ENCODE data around the gene GPC6.
A peak's percentile ranks its signal among the peaks of the same experiment; 100 is the strongest.

The GPC6 gene

DNA sequence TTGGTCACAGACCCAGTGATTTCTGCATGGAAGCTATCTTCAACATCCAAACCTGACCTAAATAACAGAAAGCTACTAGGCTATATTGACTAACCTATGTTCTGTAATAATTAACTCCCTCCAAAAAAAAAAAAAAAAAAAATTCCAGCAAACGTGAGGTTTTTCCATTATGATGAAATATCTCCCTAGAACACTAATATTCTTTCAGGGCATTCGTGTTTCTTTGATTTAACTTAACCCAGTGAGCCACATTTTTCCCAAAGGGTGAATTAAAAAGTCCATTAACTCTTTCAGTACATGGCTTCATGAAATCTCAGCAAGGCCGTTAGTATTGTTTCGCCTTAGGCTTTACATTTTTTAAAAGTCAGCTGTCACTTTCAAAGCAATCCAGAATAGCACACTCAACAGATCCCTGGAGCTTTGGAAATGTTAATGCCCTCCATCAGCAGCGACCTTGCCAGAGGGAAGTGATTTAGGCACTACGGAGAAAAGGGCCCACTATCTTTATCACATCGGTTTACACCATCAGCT, 1077.1 kb downstream of the GPC6 start:
- no peak for DNase-seq (ENCODE audit: low spot score)

- no peak for DNase-seq (ENCODE audit: low spot score)
These were observed 1078.4 kb downstream of the GPC6 start for GRCh38 chr13:94305033-94305432.

DNA sequence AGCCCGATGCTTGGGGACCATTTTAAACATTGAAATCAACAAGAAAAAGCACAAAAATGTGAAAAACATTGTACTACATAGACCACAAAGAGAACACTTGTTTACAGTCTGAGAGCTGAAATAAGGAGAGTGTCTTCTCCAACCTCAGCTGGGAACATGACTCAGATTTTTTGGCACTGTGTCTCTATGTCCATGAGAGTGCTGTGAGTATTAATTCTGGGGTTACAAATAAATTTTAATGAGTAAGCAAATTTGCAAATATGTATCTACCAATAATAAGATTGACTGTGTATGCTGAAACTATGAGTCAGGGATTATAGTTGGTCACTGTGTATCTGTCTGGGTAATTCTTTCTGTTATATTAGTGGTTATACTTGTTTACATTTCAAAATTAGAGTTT, 1078.9 kb downstream of the GPC6 start:
- peak; percentile 88 for DNase-seq (ENCODE audit: low spot score)

- peak; percentile 46 for DNase-seq (ENCODE audit: low spot score)
These were observed 1079.3 kb downstream of the GPC6 start for GRCh38 chr13:94305934-94306333.

- peak; percentile 45 for DNase-seq (ENCODE audit: low spot score)
These were observed 1082.2 kb downstream of the GPC6 start for GRCh38 chr13:94308832-94309231.

DNA sequence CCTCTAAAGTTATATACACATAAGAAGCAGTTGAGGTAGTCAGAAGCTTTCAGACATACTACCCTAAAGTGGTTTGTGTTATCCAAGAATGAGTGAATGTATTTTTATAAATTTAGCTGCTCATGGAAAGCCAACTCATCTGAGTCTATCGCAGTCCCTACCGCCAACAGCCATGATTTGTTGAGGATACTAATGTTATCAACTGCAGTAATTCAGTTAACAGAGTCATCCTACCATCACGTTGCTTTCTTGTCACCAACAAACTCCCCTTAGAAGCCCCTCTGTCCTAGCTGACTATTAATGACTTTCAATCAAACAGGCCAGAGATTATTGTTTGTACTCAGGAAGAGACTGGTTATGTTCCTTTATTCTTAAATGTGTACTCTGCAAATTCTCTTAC, 1083.0 kb downstream of the GPC6 start:
- DNase-seq (ENCODE audit: low spot score), result no peak

DNA sequence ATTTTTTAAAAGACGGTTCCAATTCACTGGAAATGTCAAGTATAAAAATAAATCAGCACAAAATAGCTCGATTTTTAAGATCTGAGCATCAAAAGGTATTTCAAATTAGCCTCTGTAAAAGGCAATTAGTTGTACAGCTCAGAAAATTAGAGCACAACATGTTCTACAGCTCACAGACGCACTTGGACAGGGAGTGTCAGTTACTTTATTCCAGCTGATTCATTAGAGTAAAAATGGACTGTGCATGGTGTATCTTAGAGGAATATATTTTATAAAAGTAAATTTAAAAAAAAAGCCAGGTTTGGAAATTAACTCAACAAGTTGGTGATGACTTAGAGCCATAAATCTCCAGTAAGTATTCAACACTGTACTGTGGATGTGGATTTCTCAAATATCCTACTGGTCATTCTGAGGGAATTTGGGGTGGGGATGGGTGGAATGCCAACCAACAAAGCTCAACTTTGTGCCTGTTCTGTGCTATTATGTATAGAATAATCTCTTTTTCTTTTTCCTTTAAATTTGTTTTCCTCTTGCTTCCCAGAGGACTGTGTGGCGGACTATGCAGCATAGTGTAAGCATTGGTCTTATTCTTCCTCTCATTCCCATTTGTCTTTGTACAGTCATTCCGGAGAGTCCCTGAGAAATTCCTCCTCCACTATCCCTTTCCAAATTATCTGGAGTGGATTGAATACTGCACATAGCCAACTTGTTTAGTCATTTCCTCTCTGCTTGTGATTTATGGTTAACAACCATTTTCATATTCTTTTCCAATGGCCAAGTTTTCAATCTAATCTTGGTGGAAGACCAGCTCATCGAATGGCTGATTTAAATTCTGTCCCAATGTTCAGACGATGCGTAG, 1083.6 kb downstream of the GPC6 start:
- peak; percentile 80 for DNase-seq (ENCODE audit: low spot score)

DNA sequence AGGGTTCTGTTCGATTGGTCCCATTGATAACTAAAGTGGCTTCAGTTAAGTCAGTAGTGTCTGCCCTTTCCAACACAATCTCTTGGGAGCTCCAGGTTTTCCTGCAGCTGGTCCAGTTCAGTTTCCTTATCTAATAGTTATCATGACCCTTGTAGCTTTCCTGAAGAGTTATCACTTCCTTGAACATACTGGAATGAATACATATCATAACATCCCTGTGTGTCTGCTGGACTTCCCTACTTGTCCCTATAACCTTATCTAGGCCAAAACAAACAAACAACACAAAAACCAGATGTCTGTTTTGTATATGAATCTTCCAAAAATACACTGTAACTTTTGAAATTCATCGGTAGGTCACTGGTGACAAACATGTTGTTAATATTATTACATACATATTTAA, 1085.3 kb downstream of the GPC6 start:
- DNase-seq (ENCODE audit: low spot score), result no peak

DNA sequence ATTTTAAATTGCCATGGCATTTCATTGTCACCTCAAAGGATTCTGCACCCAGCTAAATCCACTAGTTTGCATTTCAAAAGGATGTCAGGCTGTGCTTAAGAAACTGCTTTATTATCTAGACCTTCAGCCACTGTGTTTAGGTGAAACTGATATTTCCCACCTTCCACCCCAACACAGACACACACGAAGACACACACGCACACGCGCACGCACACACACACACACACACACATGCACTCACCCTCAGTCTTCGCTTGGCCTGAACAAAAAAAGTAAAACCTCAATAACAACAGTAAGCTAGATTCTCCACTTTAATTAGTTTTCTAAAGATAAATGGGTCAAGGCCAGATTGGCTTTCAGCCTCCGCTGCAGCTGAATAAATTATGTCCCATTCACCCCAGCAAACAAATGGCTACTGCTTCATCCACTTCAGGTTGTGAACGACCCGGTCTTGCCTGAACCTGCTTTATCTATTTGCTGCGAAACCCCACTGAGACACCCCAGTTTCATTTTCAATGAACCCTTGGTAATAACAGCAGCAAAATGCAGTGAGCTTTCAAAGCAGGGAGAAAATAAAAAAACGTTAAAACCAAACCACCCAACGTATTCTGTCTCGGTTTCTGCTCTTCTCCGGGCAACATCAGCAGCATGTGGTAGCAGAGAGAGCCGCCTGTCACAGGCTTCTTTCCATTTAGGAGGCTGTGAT, 1086.1 kb downstream of the GPC6 start:
- no peak for DNase-seq (ENCODE audit: low spot score)

DNA sequence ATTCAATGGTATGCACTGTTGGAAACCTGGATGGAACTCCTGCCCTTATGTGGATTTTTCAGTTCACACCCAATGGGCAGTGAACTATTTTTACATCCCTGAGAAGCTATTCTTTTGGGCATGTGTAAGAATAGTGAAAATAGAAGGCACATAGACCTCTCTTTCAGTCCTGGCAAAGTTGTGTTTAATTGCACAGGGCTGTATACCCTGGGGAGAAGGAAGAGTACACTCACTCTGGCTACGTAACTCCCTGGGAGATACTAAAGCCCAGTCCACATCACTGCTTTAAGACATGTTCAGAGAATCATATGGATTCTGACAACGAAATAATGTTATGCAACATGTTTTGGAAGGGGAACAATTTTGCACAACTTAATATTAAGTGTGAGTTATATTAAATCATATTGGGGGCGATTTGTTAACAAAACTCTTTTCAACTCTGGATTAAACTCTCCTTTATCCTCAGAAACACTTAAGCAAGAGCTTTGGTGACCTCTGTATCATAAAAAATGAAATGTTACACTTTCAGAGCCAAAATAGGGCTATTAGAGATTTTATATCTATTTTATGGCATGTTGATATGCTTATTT, 1086.8 kb downstream of the GPC6 start:
- no peak for DNase-seq (ENCODE audit: low spot score)

DNA sequence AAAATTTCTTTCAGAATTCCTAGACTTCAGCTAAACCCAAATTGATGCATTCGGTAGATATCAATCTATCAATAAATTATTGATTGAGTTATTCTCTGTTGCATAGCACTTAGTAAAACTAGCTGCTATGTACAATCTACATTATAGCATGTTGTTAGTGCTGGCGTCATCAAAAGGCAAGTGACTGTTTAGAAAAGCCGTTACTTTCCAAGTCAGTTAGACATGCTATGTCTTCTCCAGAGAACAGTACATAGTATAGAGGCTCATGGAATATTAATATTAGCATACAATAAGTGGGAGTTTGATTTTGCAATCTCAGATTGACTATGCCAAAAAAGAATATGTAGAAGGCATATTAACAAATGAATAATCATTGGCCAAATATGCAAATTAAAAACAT, 1087.3 kb downstream of the GPC6 start:
- DNase-seq (ENCODE audit: low spot score), result no peak

DNA sequence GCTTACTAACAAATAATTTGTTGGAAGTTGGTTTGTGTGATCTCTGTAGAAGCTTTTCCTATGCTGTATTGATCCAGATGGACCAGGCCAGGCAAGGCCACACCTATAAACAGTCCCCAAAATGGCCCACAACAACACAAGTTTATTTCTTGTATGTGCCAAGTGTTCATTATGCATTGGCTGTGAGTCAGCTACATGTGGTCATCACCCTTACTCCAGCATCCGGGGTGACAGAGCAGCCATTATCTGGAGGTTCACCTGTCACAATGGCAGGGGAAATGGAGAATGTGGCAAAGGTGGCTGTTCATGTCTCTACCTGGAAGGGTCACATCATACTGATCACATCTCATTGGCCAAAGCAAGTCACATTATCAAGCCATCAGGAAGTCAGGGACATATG, 1088.6 kb downstream of the GPC6 start:
- DNase-seq (ENCODE audit: low spot score), result peak; percentile 67

DNA sequence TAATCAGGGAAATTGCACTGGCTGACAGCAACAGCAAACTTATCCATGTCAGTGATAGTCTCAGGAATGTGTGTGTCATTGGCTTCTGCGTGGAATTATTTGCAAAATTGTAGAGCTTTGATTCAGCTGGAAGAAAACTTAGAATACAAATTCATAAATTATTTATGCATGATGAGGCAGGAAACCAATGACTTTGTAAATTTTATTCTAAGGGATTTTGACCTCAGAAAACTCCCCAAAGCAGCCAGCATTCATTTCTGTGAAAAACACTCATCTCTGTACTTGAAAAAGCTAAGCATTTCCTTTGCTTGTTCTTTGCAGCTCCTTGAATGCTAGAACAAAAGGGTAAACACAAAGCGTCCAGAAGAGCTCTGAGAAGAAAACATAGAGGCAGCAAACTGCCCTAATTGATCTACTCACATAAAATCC, 1090.5 kb downstream of the GPC6 start:
- DNase-seq (ENCODE audit: low spot score), result no peak

DNA sequence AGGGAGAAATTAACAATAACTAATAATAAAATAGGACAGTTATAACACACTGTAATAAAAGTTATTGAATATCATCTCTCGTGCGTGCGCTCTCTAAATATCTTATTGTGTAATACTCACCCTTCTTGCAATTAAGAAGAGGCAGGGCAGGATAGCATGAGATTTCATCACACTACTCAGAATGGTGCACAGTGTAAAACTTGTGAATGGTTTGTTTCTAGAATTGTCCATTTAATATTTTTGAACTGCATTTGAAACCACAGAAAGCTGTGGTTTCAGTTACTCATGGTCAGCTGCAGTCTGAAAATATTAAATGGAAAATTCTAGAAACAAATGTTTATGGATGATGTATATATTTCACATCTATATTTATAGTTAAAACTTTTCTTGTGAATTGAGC, 1091.8 kb downstream of the GPC6 start:
- DNase-seq (ENCODE audit: low spot score), result no peak

DNA sequence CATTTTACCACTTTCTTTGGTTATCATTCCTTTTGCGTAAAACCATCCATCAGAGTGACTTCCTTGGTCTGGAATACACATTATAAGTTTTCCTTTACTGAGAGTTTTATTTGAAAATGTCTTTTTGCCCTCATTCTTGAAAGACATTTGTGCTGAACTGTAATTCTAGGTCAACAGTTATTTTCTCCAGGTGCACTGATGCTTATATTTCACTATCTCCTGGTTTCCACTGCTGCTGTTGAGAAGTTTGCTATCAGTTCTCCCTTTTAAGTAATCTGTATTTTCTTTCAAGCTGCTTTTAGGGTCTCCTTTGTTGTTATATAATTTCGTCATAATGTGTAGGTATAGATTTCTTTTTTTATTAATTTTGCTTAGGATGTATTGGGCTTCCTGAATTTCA, 1092.9 kb downstream of the GPC6 start:
- DNase-seq (ENCODE audit: low spot score), result no peak

GRCh38 chr13:94322925-94323763, 1096.5 kb downstream of the GPC6 start:
- DNase-seq (ENCODE audit: low spot score), result no peak

- no peak for DNase-seq (ENCODE audit: low spot score)
These were observed 1097.5 kb downstream of the GPC6 start for GRCh38 chr13:94323764-94324758.

GRCh38 chr13:94324767-94325540, 1098.3 kb downstream of the GPC6 start:
- DNase-seq (ENCODE audit: low spot score), result no peak

DNA sequence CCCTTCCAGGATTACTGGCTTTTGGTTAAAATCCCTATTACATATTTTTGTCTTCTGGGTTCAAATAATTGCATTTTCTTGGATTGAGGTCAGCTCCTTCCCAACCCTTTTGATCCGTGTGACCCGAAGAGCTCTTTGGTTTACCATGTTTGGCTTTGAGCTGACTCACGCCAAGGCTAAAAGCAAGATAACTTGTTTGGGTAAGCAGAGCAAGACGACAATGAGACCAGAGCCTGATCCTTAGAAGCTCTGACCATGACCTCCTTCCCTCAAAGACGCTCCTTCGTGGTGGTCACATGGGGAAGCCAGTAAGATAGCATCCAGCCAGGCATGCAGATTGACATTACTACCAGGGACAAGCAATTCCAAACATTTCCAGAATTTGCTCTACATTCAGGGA, 1099.0 kb downstream of the GPC6 start:
- DNase-seq (ENCODE audit: low spot score), result no peak

GRCh38 chr13:94327318-94327717, 1100.7 kb downstream of the GPC6 start:
- no peak for DNase-seq (ENCODE audit: low spot score)

All from RKO (cell line).